ENCODE measurements around the gene RPL34.

RPL34 gene

GRCh38 chr4:108624263-108625056 lies 4.1 kb downstream of the RPL34 start:
- DNase-seq: no peak

DNA sequence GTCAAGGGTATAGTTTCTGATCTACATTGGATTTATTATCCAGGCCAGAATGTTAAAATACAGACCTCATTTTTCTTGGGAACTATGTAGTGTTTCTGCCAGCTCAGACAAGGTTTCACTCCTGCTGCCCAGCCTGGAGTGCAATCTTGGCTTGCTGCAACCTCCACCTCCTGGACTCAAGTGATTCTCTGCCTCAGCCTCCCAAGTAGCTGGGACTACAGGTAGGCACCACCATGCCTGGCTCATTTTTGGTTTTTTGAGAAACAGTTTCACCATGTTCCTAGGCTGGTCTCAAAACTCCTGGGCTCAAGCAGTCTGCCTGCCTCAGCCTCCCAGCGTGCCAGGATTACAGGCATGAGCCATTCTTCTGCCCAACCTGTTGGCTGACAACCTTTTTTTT lies 5.7 kb downstream of the RPL34 start:
- no peak for DNase-seq

DNA sequence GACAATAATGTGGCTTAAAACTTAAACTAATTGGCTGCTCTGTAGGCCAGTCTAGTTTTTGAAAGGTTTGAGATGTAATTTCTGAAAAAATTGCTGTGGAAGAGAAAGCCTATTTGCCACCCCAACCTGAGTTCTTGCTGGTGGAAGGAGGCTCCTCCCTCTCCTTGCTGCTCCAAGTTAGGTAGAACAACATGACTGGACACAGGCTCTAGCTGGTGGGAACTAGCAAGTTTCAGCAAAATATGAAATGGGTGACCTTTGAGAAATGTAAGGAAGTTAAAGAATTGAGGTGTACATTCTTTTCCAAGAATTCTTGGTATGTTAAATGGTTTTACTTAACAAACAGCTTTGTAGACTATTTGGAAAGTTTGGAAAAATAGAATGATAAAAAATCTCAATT lies 8.0 kb downstream of the RPL34 start:
- DNase-seq: no peak

- DNase-seq: no peak
Observed at GRCh38 chr4:108635070-108635655, 14.8 kb downstream of the RPL34 start.

GRCh38 chr4:108636246-108636645 lies 15.9 kb downstream of the RPL34 start:
- no peak for DNase-seq

- DNase-seq: no peak
Observed at GRCh38 chr4:108637856-108638255, 17.5 kb downstream of the RPL34 start.

- no peak for DNase-seq
Observed at GRCh38 chr4:108644237-108644636, 23.9 kb downstream of the RPL34 start.

GRCh38 chr4:108646706-108647105 lies 26.3 kb downstream of the RPL34 start:
- no peak for DNase-seq

DNA sequence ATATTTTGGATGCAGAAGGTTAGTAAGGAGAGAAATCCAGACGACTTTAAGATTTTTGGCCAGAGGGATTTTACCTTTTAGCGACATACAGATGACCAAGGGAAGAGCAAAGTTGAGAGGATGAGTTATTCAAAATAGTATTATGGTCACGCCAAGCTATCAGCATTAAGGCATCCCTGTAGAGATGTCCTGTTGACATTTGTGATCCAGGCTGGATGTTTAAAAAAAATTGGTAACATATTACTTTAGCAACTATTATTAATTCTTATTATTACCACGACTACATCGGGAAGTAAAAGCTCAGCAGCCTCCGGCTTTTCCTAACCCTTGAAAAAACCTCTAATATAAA lies 29.5 kb downstream of the RPL34 start:
- no peak for DNase-seq

- peak; percentile 93 for DNase-seq
Observed at GRCh38 chr4:108650212-108651013, 30.0 kb downstream of the RPL34 start, which contains the start of gene OSTC. TSS of gene OSTC (plus strand) at chr4:108650599. CDS start at chr4:108650656, 57 bp downstream.

GRCh38 chr4:108651014-108651791 lies 30.8 kb downstream of the RPL34 start:
- no peak for DNase-seq

DNA sequence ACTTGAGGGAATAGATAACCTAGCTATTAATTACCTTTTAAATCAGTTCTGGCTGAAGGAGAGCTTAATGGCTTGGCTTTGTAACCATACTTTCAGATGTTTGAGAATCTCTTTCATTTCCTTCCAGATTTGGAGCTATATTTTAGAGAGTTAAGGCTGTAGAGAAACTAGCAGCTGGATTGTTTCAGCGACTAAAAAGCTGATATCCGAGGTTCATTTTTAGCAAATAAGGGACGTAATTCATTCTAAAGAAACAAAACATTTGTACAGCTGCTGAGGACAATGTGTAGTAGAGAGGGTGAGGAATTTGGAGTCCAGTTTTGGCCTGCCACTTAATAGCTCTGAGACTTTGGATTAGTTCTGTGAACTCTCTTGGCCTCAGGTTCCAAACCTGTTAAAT lies 42.3 kb downstream of the RPL34 start:
- DNase-seq: no peak

DNA sequence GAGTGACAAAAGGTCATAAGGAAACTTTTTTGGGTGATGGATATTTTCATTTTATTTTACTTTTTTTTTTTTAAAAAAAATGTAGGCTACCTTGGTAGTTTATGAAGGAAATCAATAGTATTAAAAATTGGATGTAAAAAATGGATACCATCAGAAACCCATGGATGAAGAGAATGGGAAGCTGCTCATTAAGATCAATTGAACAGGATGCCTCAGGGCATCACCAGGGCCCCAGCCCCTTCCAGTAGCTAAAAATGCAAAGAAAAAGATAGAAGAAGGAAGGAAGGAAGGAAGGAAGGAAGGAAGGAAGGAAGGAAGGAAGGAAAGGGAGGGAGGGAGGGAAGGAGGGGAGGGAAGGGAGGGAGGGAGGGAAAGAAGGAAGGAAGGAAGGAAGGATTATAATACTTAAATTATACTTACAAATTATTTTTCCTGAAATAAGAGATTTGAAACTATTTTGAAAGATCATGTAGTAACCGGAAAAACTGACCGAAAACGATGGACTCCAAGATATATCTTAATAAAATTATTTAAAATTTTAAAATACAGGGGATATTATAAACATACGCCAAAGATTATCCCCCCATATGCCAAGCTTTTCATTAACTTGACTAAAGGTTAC lies 54.1 kb downstream of the RPL34 start:
- DNase-seq: no peak
